A549 (cell line): ENCODE data around the gene DCP1A. TPM values are rescaled to one million over a fixed set of nuclear protein-coding genes. Genes with fewer than 3 reads are reported as not detected.

Experiments
- ATAC-seq, 2 experiments: fragments of 200-7000 bp in 1 of 2; fragments of >200 bp in 1 of 2; cut with Nextera tagmentation in 1 of 2; cut with Tn5 transposase in 1 of 2; 3 replicates each; pipeline versions ENCODE4 v1.8.0 to v1.9.1; 2018 to 2020; ENCODE audit warnings: mild to moderate bottlenecking in 1 of 2, moderate library complexity in 1 of 2
- CTCF ChIA-PET: fragments of 300-600 bp; sonication (Branson Sonifier 250); formaldehyde crosslinking; extraction: SDS; loops from one replicate; lab custom pipeline; 2021; ENCODE audit warnings: antibody characterized with exemption, inconsistent platforms; lab: Yijun Ruan, JAX
- POLR2A ChIA-PET: fragments of 350-600 bp; formaldehyde crosslinking; extraction: SDS; loops from one replicate; lab custom pipeline; 2021; ENCODE audit warnings: antibody characterized with exemption, inconsistent platforms; lab: Yijun Ruan, JAX
- DNase-seq, 2 experiments: peaks; one replicate each; pipeline versions ENCODE4 v3.0.0 to v3.0.0-alpha.2; 2011 to 2016; ENCODE audit warnings: low read depth in 1 of 2, low spot score in 1 of 2
- FAIRE-seq: peaks from 2 replicates; lab custom pipeline; 2011; peaks lifted over from hg19 to GRCh38; lab: Jason Lieb, UNC
- H3K27ac ChIP-seq, 2 experiments: fragments of >200 bp; sonication (Bioruptor Twin); formaldehyde crosslinking; 3 replicates each; pipeline ENCODE4 v1.5.1; 2016 to 2017
- H3K4me1 ChIP-seq: fragments of >200 bp; sonication (Bioruptor Twin); formaldehyde crosslinking; 3 replicates; pipeline ENCODE4 v1.6.1; 2016
- H3K4me2 ChIP-seq: fragments of >200 bp; sonication (Bioruptor Twin); formaldehyde crosslinking; 3 replicates; pipeline ENCODE4 v1.6.1; 2016
- H3K4me3 ChIP-seq: fragments of >200 bp; sonication (Bioruptor Twin); formaldehyde crosslinking; 3 replicates; pipeline ENCODE4 v1.5.1; 2016
- H3K9me3 ChIP-seq: fragments of >200 bp; sonication (Bioruptor Twin); formaldehyde crosslinking; 3 replicates; pipeline ENCODE4 v1.6.1; 2016
- CBX2 ChIP-seq: fragments of 200-600 bp; sonication (generic); IDR thresholded peaks from 2 replicates; pipeline ENCODE4 v1.6.1; 2016; ENCODE audit warnings: low read depth, mild to moderate bottlenecking, borderline replicate concordance
- CBX8 ChIP-seq: fragments of 200-600 bp; sonication (generic); IDR thresholded peaks from 2 replicates; pipeline ENCODE4 v1.6.1; 2016
- CHD4 ChIP-seq: fragments of 200-600 bp; sonication (generic); IDR thresholded peaks from 2 replicates; pipeline ENCODE4 v1.6.1; 2016; ENCODE audit warnings: antibody characterized with exemption, mild to moderate bottlenecking, borderline replicate concordance
- EHF ChIP-seq: fragments of 250-450 bp; sonication (Bioruptor Pico); IDR thresholded peaks from 2 replicates; pipeline ENCODE4 v1.5.0; 2020; ENCODE audit warnings: mild to moderate bottlenecking
- EP300 ChIP-seq, 2 experiments: fragments of >200 bp; sonication (Bioruptor Twin); formaldehyde crosslinking; IDR thresholded peaks; 2 replicates in 1 of 2; 3 replicates in 1 of 2; pipeline ENCODE4 v1.6.1; 2016 to 2017
- ESRRA ChIP-seq: fragments of 150-350 bp; IDR thresholded peaks from 2 replicates; pipeline ENCODE4 v1.6.1; 2014; ENCODE audit warnings: mild to moderate bottlenecking, low read length, borderline replicate concordance
- FOSB ChIP-seq: fragments of 250-450 bp; sonication (Bioruptor Pico); IDR thresholded peaks from 2 replicates; pipeline ENCODE4 v1.5.0; 2020; ENCODE audit warnings: mild to moderate bottlenecking, moderate library complexity
- FOSL2 ChIP-seq, 2 experiments: fragments of 450-650 bp in 1 of 2; fragments of >200 bp in 1 of 2; sonication (Bioruptor Twin) in 1 of 2; formaldehyde crosslinking; IDR thresholded peaks; 2 replicates each; pipeline versions ENCODE4 v1.5.0 to v1.6.1; 2016 to 2020; ENCODE audit warnings: mild to moderate bottlenecking in 1 of 2, moderate library complexity in 1 of 2
- FOXS1 ChIP-seq: fragments of 250-450 bp; sonication (Bioruptor Pico); IDR thresholded peaks from 2 replicates; pipeline ENCODE4 v1.5.0; 2020; ENCODE audit warnings: mild to moderate bottlenecking, moderate library complexity
- GATA3 ChIP-seq: IDR thresholded peaks from 2 replicates; pipeline ENCODE4 v1.6.1; 2012; ENCODE audit warnings: borderline replicate concordance
- HES2 ChIP-seq: fragments of >200 bp; sonication (Bioruptor Twin); formaldehyde crosslinking; IDR thresholded peaks from 2 replicates; pipeline ENCODE4 v1.6.1; 2016
- HOXB5 ChIP-seq: fragments of 250-450 bp; sonication (Bioruptor Pico); IDR thresholded peaks from 2 replicates; pipeline ENCODE4 v1.5.0; 2020; ENCODE audit warnings: mild to moderate bottlenecking, moderate library complexity
- JUN ChIP-seq, 2 experiments: fragments of >200 bp; sonication (Bioruptor Twin); formaldehyde crosslinking; IDR thresholded peaks; 2 replicates in 1 of 2; 3 replicates in 1 of 2; pipeline ENCODE4 v1.6.1; 2016 to 2017
- KDM1A ChIP-seq: fragments of 200-600 bp; sonication (generic); IDR thresholded peaks from 2 replicates; pipeline ENCODE4 v1.6.1; 2016; ENCODE audit warnings: low read depth, mild to moderate bottlenecking
- MAX ChIP-seq: IDR thresholded peaks from 2 replicates; pipeline ENCODE4 v1.6.1; 2012
- NR3C1 ChIP-seq: fragments of >200 bp; sonication (Bioruptor Twin); formaldehyde crosslinking; IDR thresholded peaks from 3 replicates; pipeline ENCODE4 v1.6.1; 2017
- POLR2A ChIP-seq: IDR thresholded peaks from 2 replicates; pipeline ENCODE4 v1.6.1; 2012; ENCODE audit warnings: mild to moderate bottlenecking, low read length
- POLR2AphosphoS2 ChIP-seq: conservative IDR thresholded peaks from 2 replicates; pipeline ENCODE4 v1.6.1; 2012; ENCODE audit warnings: low read length, improper control_type of control experiment, inconsistent platforms
- RAD21 ChIP-seq, 2 experiments: fragments of >200 bp in 1 of 2; sonication (Bioruptor Twin) in 1 of 2; formaldehyde crosslinking in 1 of 2; IDR thresholded peaks in 1 of 2; conservative IDR thresholded peaks in 1 of 2; 2 replicates in 1 of 2; 3 replicates in 1 of 2; pipeline ENCODE4 v1.6.1; 2012 to 2018; ENCODE audit warnings: inconsistent platforms in 1 of 2
- RARB ChIP-seq: fragments of 250-450 bp; sonication (Bioruptor Pico); IDR thresholded peaks from 2 replicates; pipeline ENCODE4 v1.8.0; 2021; ENCODE audit warnings: mild to moderate bottlenecking, moderate library complexity
- RCOR1 ChIP-seq: fragments of 150-350 bp; IDR thresholded peaks from 2 replicates; pipeline ENCODE4 v1.6.1; 2014; ENCODE audit warnings: antibody characterized with exemption, low read length, low read depth
- RNF2 ChIP-seq: fragments of 200-600 bp; sonication (generic); IDR thresholded peaks from 2 replicates; pipeline ENCODE4 v1.6.1; 2016; ENCODE audit warnings: low read depth, mild to moderate bottlenecking, antibody characterized with exemption, moderate library complexity, borderline replicate concordance
- TP53 ChIP-seq: fragments of 250-450 bp; sonication (Bioruptor Pico); IDR thresholded peaks from 2 replicates; pipeline ENCODE4 v1.5.0; 2021; ENCODE audit warnings: mild to moderate bottlenecking, moderate library complexity
- ZFP36 ChIP-seq: fragments of 450-650 bp; IDR thresholded peaks from 2 replicates; pipeline ENCODE4 v1.6.1; 2014; ENCODE audit warnings: borderline replicate concordance; ENCODE audit not compliant: partially characterized antibody
- ZNF302 ChIP-seq: fragments of 250-450 bp; sonication (Bioruptor Pico); IDR thresholded peaks from 2 replicates; pipeline ENCODE4 v1.9.0; 2021; ENCODE audit warnings: inconsistent platforms, mild to moderate bottlenecking, moderate library complexity
- ZSCAN20 ChIP-seq: fragments of 250-450 bp; sonication (Bioruptor Pico); IDR thresholded peaks from 2 replicates; pipeline ENCODE4 v1.8.0; 2022; ENCODE audit warnings: mild to moderate bottlenecking, moderate library complexity
- WGBS: methylation state at CpG from one replicate; pipeline ENCODE4 v1.1.6; 2017; ENCODE audit errors: missing lambda C conversion rate; 5-methylcytosine and 5-hydroxymethylcytosine counted together
- polyA plus RNA-seq, 4 experiments: library from polyadenylated mRNA; depleted of rRNA in 3 of 4; stranded (reverse); fragments of >200 nt; fragmentation: RNase III in 1 of 4; extraction: RNeasy Plus Mini Kit Qiagen cat#74134 plus additional on column Dnase treatment in 1 of 4; gene quantifications; 2 replicates in 3 of 4; 3 replicates in 1 of 4; pipeline ENCODE4 v1.2.3, GENCODE V29; 2011 to 2017
- TF ChIP-seq, protein P1 (sequence below): fragments of >200 bp; sonication (Bioruptor Twin); formaldehyde crosslinking; IDR thresholded peaks from 3 replicates; pipeline ENCODE4 v1.6.1; 2016
- TF ChIP-seq, protein P2 (sequence below): fragments of 450-650 bp; IDR thresholded peaks from 2 replicates; pipeline ENCODE4 v1.6.1; 2014; ENCODE audit warnings: antibody characterized with exemption

DCP1A gene
- polyA plus RNA-seq, 2 of the 4 experiments (the other 2 are of a cell fraction): 7.3 to 27.4 TPM

DNA sequence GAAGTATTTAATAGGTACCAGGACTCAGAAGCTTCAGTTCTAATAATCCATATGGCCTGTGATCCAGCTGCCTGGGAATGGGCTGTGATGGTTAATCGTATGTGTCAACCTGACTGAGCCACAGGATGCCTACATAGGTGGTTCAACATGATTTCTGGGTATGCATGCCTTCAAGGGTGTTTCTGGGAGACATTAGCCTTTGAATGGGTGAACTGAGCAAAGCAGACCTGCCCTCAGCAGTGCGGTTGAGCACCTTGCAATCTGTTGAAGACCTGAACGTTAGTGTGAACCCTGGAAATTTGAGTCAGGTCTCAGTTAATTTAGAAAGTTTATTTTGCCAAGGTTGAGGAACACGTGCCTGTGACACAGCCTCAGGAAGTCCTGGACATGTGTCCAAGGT lies 68.7 kb downstream of the DCP1A start:
- WGBS: 83% methylated on average over 4 of the region's 4 CpGs
- Histone ChIP-seq H3K4me3 (no peak overlapping the region), H3K9me3 (no peaks in the 10 kb centered on the region), H3K4me2 (no peak overlapping the region), H3K4me1 (no peaks in the 10 kb centered on the region), H3K27ac (no peak overlapping the region)
- CTCF ChIA-PET: no interaction called here
- TF ChIP-seq RNF2: no peak
- TF ChIP-seq ZSCAN20: no peak
- no peak for TF ChIP-seq FOSL2 (IDR thresholded peaks at IDR 0.05)
- TF ChIP-seq FOSL2 (CRISPR knock-in tag; IDR thresholded peaks at IDR 0.05): no peak
- no peak for TF ChIP-seq HOXB5 (CRISPR knock-in tag)
- no peak for TF ChIP-seq RAD21 (conservative IDR thresholded peaks at IDR 0.05 in 1 of 2, IDR thresholded peaks at IDR 0.05 in 1 of 2)
- TF ChIP-seq FOSB (CRISPR knock-in tag): no peak
- no peak for TF ChIP-seq ZNF302 (CRISPR knock-in tag)
- no peak for TF ChIP-seq NR3C1
- TF ChIP-seq RARB (CRISPR knock-in tag): no peak
- no peak for TF ChIP-seq JUN (IDR thresholded peaks at IDR 0.05)
- ATAC-seq (no peak), DNase-seq (no peak), FAIRE-seq (no peak)
- POLR2A ChIA-PET: no interaction called here

DNA sequence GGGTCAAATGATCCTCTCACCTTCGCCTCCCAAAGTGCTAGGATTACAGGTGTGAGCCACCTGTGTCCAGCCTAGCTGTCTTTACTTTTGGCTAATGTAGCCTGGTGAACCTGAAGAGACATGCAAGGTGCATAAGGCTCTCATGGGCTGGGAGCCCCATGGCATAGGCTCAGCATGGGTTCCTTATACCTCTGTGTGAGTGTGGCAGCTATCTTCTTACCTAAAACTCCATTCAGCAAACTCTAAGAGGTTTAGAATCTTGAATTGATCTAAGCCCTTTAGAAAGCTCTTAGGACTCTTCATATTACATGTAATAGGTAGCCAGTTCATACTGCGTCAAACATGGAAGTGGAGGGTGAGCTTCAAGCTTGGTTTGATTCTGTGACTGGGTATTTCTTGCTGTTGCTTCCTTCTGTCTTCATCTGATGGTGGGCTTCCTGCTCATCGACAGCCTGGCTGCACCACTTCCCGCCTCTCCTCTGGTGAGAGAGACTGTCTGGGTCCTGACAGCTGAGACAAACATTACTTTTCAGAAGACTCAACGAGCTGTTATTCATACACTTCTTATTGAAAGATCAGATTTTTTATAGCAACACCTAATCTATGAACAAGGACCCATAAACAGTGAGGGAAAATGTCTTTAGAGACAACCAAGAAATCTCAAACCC lies 72.3 kb downstream of the DCP1A start:
- no peak overlapping the region for H3K4me2 ChIP-seq
- ChIA-PET CTCF (interaction anchor here (1.0 kb wide), 1 partner anchor 55 kb away, joined by 3 read pairs; no protein-coding TSS in a partner anchor), POLR2A (interaction anchor here (0.5 to 1.0 kb wide), 2 partner anchors 14 to 22 kb away, joined by 4 read pairs; no protein-coding TSS in a partner anchor)
- FAIRE-seq (no peak), DNase-seq (no peak), ATAC-seq (no peak)
- TF ChIP-seq, protein P1, sequence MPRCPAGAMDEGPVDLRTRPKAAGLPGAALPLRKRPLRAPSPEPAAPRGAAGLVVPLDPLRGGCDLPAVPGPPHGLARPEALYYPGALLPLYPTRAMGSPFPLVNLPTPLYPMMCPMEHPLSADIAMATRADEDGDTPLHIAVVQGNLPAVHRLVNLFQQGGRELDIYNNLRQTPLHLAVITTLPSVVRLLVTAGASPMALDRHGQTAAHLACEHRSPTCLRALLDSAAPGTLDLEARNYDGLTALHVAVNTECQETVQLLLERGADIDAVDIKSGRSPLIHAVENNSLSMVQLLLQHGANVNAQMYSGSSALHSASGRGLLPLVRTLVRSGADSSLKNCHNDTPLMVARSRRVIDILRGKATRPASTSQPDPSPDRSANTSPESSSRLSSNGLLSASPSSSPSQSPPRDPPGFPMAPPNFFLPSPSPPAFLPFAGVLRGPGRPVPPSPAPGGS: no peak
- no peak for TF ChIP-seq GATA3
- TF ChIP-seq MAX: no peak
- no peak for TF ChIP-seq HES2
- no peak for TF ChIP-seq POLR2AphosphoS2
- TF ChIP-seq HOXB5 (CRISPR knock-in tag): no peak
- no peak for TF ChIP-seq TP53 (CRISPR knock-in tag)
- no peak for TF ChIP-seq RNF2
- TF ChIP-seq, protein P2, sequence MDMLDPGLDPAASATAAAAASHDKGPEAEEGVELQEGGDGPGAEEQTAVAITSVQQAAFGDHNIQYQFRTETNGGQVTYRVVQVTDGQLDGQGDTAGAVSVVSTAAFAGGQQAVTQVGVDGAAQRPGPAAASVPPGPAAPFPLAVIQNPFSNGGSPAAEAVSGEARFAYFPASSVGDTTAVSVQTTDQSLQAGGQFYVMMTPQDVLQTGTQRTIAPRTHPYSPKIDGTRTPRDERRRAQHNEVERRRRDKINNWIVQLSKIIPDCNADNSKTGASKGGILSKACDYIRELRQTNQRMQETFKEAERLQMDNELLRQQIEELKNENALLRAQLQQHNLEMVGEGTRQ: no peak
- no peak for TF ChIP-seq RARB (CRISPR knock-in tag)
- no peak for TF ChIP-seq CHD4
- no peak for TF ChIP-seq EHF (CRISPR knock-in tag)
- TF ChIP-seq ESRRA: no peak
- no peaks in the 10 kb centered on the region for H3K9me3 ChIP-seq
- WGBS: 86% methylated on average over 5 of the region's 5 CpGs
- H3K27ac ChIP-seq: peak overlapping the region; percentile 99 to 100; a peak in 5 of 6 replicates
- peaks cover 22% of the 10 kb centered on the region for H3K4me1 ChIP-seq
- H3K4me3 ChIP-seq: no peak overlapping the region

- POLR2A ChIA-PET: no interaction called here
- H3K9me3 ChIP-seq: no peaks in the 10 kb centered on the region
- H3K4me2 ChIP-seq: no peak overlapping the region
- DNase-seq (no peak), ATAC-seq (no peak), FAIRE-seq (no peak)
- peak overlapping the region; percentile 99 to 100 for H3K27ac ChIP-seq
- H3K4me3 ChIP-seq: no peak overlapping the region
- H3K4me1 ChIP-seq: peaks cover 37% of the 10 kb centered on the region
- 89% methylated on average over 9 of the region's 10 CpGs for WGBS
- CTCF ChIA-PET: interaction anchor here (0.7 to 1.5 kb wide), 9 partner anchors 11 to 437 kb away, joined by 3 to 5 read pairs (median 3); no protein-coding TSS in a partner anchor
- no peak for TF ChIP-seq RCOR1
- no peak for TF ChIP-seq EP300 (IDR thresholded peaks at IDR 0.05)
- TF ChIP-seq ZFP36: no peak
- TF ChIP-seq RNF2: no peak
- TF ChIP-seq POLR2A: no peak
- TF ChIP-seq CBX2: no peak
- no peak for TF ChIP-seq KDM1A
- TF ChIP-seq CBX8: no peak
- no peak for TF ChIP-seq TP53 (CRISPR knock-in tag)
- TF ChIP-seq, protein P1: no peak
- no peak for TF ChIP-seq FOXS1
These were observed 74.1 kb downstream of the DCP1A start for GRCh38 chr3:53273146-53273670.
